ENCODE results near the gene CEP44.

GRCh38 chr4:174279433-174280155 is 4.1 kb upstream of the CEP44 start:
- no peak for TF ChIP-seq SUZ12 (IDR thresholded peaks at IDR 0.05; ENCODE audit: extremely low read depth, insufficient read depth, insufficient read length)
- TF ChIP-seq YY1 (IDR thresholded peaks at IDR 0.05; ENCODE audit: insufficient read depth, insufficient read length), result no peak

Measured in NT2/D1 (cell line).